ENCODE results near the gene TEK. TPM values are rescaled to one million over a fixed set of nuclear protein-coding genes. Genes with fewer than 3 reads are reported as not detected.

TEK gene
- total RNA-seq, 1 experiment from 2014 or later, result not detected

- in situ Hi-C loops (cut with HindIII; ENCODE audit: low pct_unique_long_range_greater_than_20kb, low sequenced_read_pairs), result no loop called here
- DNase-seq (ENCODE audit: low read depth, low spot score), result no peak
These were observed 1.2 kb downstream of the TEK start for GRCh38 chr9:27110181-27110580.

GRCh38 chr9:27112235-27112634, 3.2 kb downstream of the TEK start:
- DNase-seq (ENCODE audit: low read depth, low spot score), result no peak
- in situ Hi-C loops (cut with HindIII; ENCODE audit: low pct_unique_long_range_greater_than_20kb, low sequenced_read_pairs), result no loop called here

GRCh38 chr9:27117489-27118135, 8.6 kb downstream of the TEK start:
- no peak for DNase-seq (ENCODE audit: low read depth, low spot score)
- in situ Hi-C loops (cut with HindIII; ENCODE audit: low pct_unique_long_range_greater_than_20kb, low sequenced_read_pairs), result no loop called here

- DNase-seq (ENCODE audit: low read depth, low spot score), result no peak
- in situ Hi-C loops (cut with HindIII; ENCODE audit: low pct_unique_long_range_greater_than_20kb, low sequenced_read_pairs), result no loop called here
These were observed 9.9 kb downstream of the TEK start for GRCh38 chr9:27118916-27119315.

GRCh38 chr9:27124151-27124550, 15.1 kb downstream of the TEK start:
- DNase-seq (ENCODE audit: low read depth, low spot score), result no peak
- in situ Hi-C loops (cut with HindIII; ENCODE audit: low pct_unique_long_range_greater_than_20kb, low sequenced_read_pairs), result no loop called here

GRCh38 chr9:27125030-27125429, 16.0 kb downstream of the TEK start:
- DNase-seq (ENCODE audit: low read depth, low spot score), result no peak
- in situ Hi-C loops (cut with HindIII; ENCODE audit: low pct_unique_long_range_greater_than_20kb, low sequenced_read_pairs), result no loop called here

GRCh38 chr9:27125936-27126335, 16.9 kb downstream of the TEK start:
- no peak for DNase-seq (ENCODE audit: low read depth, low spot score)
- in situ Hi-C loops (cut with HindIII; ENCODE audit: low pct_unique_long_range_greater_than_20kb, low sequenced_read_pairs), result no loop called here

GRCh38 chr9:27126670-27127069, 17.6 kb downstream of the TEK start:
- DNase-seq (ENCODE audit: low read depth, low spot score), result no peak
- in situ Hi-C loops (cut with HindIII; ENCODE audit: low pct_unique_long_range_greater_than_20kb, low sequenced_read_pairs), result no loop called here

- in situ Hi-C loops (cut with HindIII; ENCODE audit: low pct_unique_long_range_greater_than_20kb, low sequenced_read_pairs), result no loop called here
- DNase-seq (ENCODE audit: low read depth, low spot score), result no peak
These were observed 20.2 kb downstream of the TEK start for GRCh38 chr9:27129221-27129620.

- in situ Hi-C loops (cut with HindIII; ENCODE audit: low pct_unique_long_range_greater_than_20kb, low sequenced_read_pairs), result no loop called here
- no peak for DNase-seq (ENCODE audit: low read depth, low spot score)
These were observed 22.7 kb downstream of the TEK start for GRCh38 chr9:27131731-27132130.

GRCh38 chr9:27133817-27134216, 24.8 kb downstream of the TEK start:
- in situ Hi-C loops (cut with HindIII; ENCODE audit: low pct_unique_long_range_greater_than_20kb, low sequenced_read_pairs), result no loop called here
- DNase-seq (ENCODE audit: low read depth, low spot score), result no peak

GRCh38 chr9:27142299-27142930, 33.4 kb downstream of the TEK start:
- DNase-seq (ENCODE audit: low read depth, low spot score), result no peak
- in situ Hi-C loops (cut with HindIII; ENCODE audit: low pct_unique_long_range_greater_than_20kb, low sequenced_read_pairs), result no loop called here

GRCh38 chr9:27145143-27145542, 36.1 kb downstream of the TEK start:
- no peak for DNase-seq (ENCODE audit: low read depth, low spot score)
- in situ Hi-C loops (cut with HindIII; ENCODE audit: low pct_unique_long_range_greater_than_20kb, low sequenced_read_pairs), result no loop called here

- DNase-seq (ENCODE audit: low read depth, low spot score), result no peak
- in situ Hi-C loops (cut with HindIII; ENCODE audit: low pct_unique_long_range_greater_than_20kb, low sequenced_read_pairs), result no loop called here
These were observed 40.6 kb downstream of the TEK start for GRCh38 chr9:27149651-27150050.

- DNase-seq (ENCODE audit: low read depth, low spot score), result no peak
- in situ Hi-C loops (cut with HindIII; ENCODE audit: low pct_unique_long_range_greater_than_20kb, low sequenced_read_pairs), result no loop called here
These were observed 41.9 kb downstream of the TEK start for GRCh38 chr9:27150746-27151406.

GRCh38 chr9:27151693-27152404, 42.8 kb downstream of the TEK start:
- in situ Hi-C loops (cut with HindIII; ENCODE audit: low pct_unique_long_range_greater_than_20kb, low sequenced_read_pairs), result no loop called here
- no peak for DNase-seq (ENCODE audit: low read depth, low spot score)

GRCh38 chr9:27152405-27152718, 43.3 kb downstream of the TEK start:
- in situ Hi-C loops (cut with HindIII; ENCODE audit: low pct_unique_long_range_greater_than_20kb, low sequenced_read_pairs), result no loop called here
- DNase-seq (ENCODE audit: low read depth, low spot score), result no peak

- in situ Hi-C loops (cut with HindIII; ENCODE audit: low pct_unique_long_range_greater_than_20kb, low sequenced_read_pairs), result no loop called here
- DNase-seq (ENCODE audit: low read depth, low spot score), result no peak
These were observed 45.9 kb downstream of the TEK start for GRCh38 chr9:27154908-27155307.

- in situ Hi-C loops (cut with HindIII; ENCODE audit: low pct_unique_long_range_greater_than_20kb, low sequenced_read_pairs), result no loop called here
- no peak for DNase-seq (ENCODE audit: low read depth, low spot score)
These were observed 48.1 kb downstream of the TEK start for GRCh38 chr9:27157097-27157496.
